Lower leg skin (tissue), 4 donors: ENCODE results near the gene WHRN. TPM values are rescaled to one million over a fixed set of nuclear protein-coding genes. Genes with fewer than 3 reads are reported as not detected.
A peak's percentile ranks its signal among the peaks of the same experiment; 100 is the strongest.

Source experiments
- DNase-seq, 2 donors: peaks; one replicate each; pipeline ENCODE4 v3.0.0-alpha.2; 2019; ENCODE audit warnings: low spot score in 2 of 2
- H3K4me3 ChIP-seq: fragments of 200-600 bp; sonication (generic); 2 replicates; pipeline ENCODE4 v1.5.1; 2017; ENCODE audit warnings: mild to moderate bottlenecking, low read depth; ENCODE audit not compliant: poor library complexity, severe bottlenecking
- CTCF ChIP-seq, 3 donors: fragments of 450-650 bp; IDR thresholded peaks; one replicate each; pipeline ENCODE4 v1.5.1; 2016; ENCODE audit warnings: antibody characterized with exemption in 3 of 3, mild to moderate bottlenecking in 3 of 3, moderate library complexity in 2 of 3
- POLR2A ChIP-seq, 2 donors: fragments of 450-650 bp; IDR thresholded peaks; one replicate each; pipeline ENCODE4 v1.6.1; 2016 to 2017; ENCODE audit warnings: antibody characterized with exemption in 2 of 2, mild to moderate bottlenecking in 1 of 2, moderate library complexity in 1 of 2
- WGBS, 2 donors: methylation state at CpG; one replicate each; pipeline ENCODE4 v1.1.5; 2018; 5-methylcytosine and 5-hydroxymethylcytosine counted together
- intact Hi-C: fragments of 100-400 bp; cut with DNase I; formaldehyde crosslinking; loops from one replicate; pipeline ENCODE4 v1.15.0; 2023; ENCODE audit warnings: low total_unique reads
- total RNA-seq, 4 donors: library from RNA; depleted of rRNA; stranded (reverse); fragments of >200 nt; gene quantifications; one replicate each; pipeline ENCODE4 v1.1.0, GENCODE V29; 2016

The WHRN gene
- total RNA-seq, 4 donors from 2014 or later, result 8.7 to 15.0 (median 10.5) TPM

- 80 to 83% methylated on average over 7 of the region's 7 CpGs for WGBS, 2 donors
- H3K4me3 ChIP-seq, result no peak overlapping the region
- no peak for TF ChIP-seq POLR2A (IDR thresholded peaks at IDR 0.05)
- no peak for TF ChIP-seq CTCF (IDR thresholded peaks at IDR 0.05)
- intact Hi-C loops, result loop anchor here (10.0 kb wide), 1 partner anchor 84 kb away; no protein-coding TSS in a partner anchor
- DNase-seq, result no peak
These were observed 16.7 kb downstream of the WHRN start for GRCh38 chr9:114488398-114489129.

GRCh38 chr9:114487607-114488300 is 17.5 kb downstream of the WHRN start:
- 70 to 72% methylated on average over 6 of the region's 6 CpGs for WGBS, 2 donors
- intact Hi-C loops, result loop anchor here (10.0 kb wide), 1 partner anchor 83 kb away; no protein-coding TSS in a partner anchor
- peak in 1 of 2 donors; percentile 45 for DNase-seq
- no peak overlapping the region for H3K4me3 ChIP-seq
- TF ChIP-seq POLR2A (IDR thresholded peaks at IDR 0.05) (no peak), CTCF (IDR thresholded peaks at IDR 0.05) (peak in 1 of 3 donors; percentile 35)

DNA sequence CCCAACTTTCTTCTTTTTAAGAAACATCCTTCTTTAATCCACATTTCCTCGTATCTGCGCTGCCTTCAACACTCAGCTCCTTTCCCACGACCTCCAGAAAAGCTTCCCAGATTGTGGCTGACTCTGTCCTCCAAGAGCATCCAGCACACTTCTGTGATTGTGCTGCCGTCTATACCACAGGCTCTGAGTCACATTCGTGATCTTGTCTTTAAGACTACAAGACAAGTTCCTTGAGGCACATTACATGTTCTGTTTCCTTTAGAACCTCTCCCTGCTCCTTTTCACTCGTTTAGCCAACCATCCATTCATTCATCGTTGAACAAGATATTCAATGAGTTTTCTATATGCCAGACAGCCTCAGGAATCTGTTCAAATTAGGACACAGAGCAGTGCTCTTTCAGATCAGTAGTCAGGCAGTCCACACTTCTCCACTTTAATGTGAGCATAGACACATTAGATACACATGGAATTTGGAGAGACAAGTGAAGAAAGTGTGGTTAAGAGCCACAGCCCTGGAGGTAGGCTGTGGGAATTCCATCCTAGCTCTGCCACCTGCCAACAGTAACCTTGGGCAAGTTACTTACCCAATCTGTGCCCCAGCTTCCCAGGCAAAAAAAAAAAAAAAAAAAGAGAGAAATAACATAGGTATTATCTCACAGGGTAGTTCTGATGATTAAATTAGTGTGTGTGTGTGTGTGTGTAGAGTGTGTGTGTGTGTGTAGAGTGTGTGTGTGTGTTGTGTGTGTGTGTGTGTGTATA is 18.9 kb downstream of the WHRN start:
- no peak overlapping the region for H3K4me3 ChIP-seq
- no peak for TF ChIP-seq CTCF (IDR thresholded peaks at IDR 0.05)
- TF ChIP-seq POLR2A (IDR thresholded peaks at IDR 0.05), result no peak
- WGBS, 2 donors, result 54 to 64% methylated on average over 7 of the region's 7 CpGs
- intact Hi-C loops, result loop anchor here (10.0 kb wide), 1 partner anchor 82 kb away; no protein-coding TSS in a partner anchor
- DNase-seq, result no peak

DNA sequence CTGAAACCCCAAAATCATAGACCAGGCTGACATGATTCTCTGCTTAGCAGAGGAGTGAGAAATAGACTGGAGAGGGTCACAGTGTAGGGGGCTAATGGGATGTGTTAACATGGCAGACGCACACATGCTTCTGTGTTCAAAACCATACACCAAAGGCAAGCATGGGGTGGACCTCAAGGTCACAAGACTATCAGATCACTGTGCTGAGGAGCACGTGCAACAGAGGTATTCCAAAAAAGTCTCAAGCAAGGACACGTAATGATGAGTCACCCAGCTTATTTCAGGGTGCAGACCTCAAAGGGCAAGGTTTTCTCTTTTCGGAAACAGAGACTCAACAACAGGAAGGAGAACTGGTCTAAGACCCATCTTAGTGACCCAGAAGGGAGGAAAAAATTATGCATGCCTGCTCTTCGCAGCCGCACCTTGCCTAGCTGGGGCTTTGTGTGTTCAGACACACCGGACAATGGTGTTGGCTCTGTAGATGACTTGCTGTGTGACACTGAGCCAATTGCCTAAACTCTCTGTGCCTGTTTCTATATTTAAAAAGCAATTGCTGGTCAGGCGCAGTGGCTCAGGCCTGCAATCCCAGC is 20.3 kb downstream of the WHRN start:
- WGBS, 2 donors, result 57 to 70% methylated on average over 8 of the region's 8 CpGs
- TF ChIP-seq CTCF (IDR thresholded peaks at IDR 0.05), result no peak
- no peak for TF ChIP-seq POLR2A (IDR thresholded peaks at IDR 0.05)
- no peak overlapping the region for H3K4me3 ChIP-seq
- no peak for DNase-seq
- intact Hi-C loops, result loop anchor here (10.0 kb wide), 1 partner anchor 80 kb away; no protein-coding TSS in a partner anchor

DNA sequence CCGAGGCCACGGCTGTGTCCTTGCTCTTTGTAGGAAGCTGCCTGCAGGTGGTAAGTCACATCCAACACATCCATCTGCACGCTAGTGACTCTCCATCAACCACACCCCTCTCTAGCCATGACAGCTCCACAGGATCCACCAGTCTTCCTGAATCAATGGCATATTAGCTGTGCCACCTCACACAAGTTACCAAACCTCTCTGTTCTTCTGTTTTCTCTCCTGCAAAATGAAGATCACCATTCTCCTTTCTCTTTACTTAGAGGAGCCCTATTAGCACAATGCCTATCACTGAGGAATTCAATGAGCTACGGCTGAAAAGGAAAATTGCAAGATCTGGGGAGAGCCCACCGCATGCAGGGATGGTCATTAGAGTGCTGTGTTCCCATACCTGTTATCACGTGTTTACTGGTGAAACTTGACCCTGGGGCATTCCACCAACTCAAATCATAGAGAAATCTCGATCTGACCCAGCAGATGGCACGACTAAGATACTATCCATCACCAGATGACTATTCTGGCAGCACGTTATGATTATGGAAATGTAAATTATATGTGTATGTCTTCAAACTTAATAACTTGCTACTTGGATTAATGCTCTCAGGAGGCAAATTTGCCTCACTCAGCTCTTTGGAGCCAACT is 20.9 kb downstream of the WHRN start:
- intact Hi-C loops, result loop anchor here (10.0 kb wide), 1 partner anchor 80 kb away; no protein-coding TSS in a partner anchor
- TF ChIP-seq CTCF (IDR thresholded peaks at IDR 0.05) (no peak), POLR2A (IDR thresholded peaks at IDR 0.05) (no peak)

More for the DNA sequence above, 20.9 kb downstream of the WHRN start:
- no peak for DNase-seq
- WGBS, 2 donors, result 61% methylated on average over 9 of the region's 9 CpGs
- H3K4me3 ChIP-seq, result no peak overlapping the region
